HepG2 (cell line): ENCODE results near the gene FFAR4. TPM values are rescaled to one million over a fixed set of nuclear protein-coding genes. Genes with fewer than 3 reads are reported as not detected.

Source experiments
- ATAC-seq: fragments of 200-7000 bp; cut with Tn5 transposase; 3 replicates; pipeline ENCODE4 v1.9.1; 2020; ENCODE audit warnings: mild to moderate bottlenecking, moderate library complexity
- BruUV-seq: library from RNA; stranded (reverse); fragments of 400-500 nt; replicated peaks from 2 replicates; lab custom pipeline; 2021; lab: Mats Ljungman, UMichigan
- CTCF ChIA-PET: fragments of 300-600 bp; formaldehyde crosslinking; extraction: SDS; loops from one replicate; lab custom pipeline; 2021; ENCODE audit warnings: low total read pairs, inconsistent platforms, low intra/inter-chr PET ratio; lab: Yijun Ruan, JAX
- POLR2A ChIA-PET: fragments of 350-600 bp; sonication (Branson Sonifier 250); formaldehyde crosslinking; loops from one replicate; lab custom pipeline; 2020; ENCODE audit warnings: antibody characterized with exemption, inconsistent platforms; lab: Yijun Ruan, JAX
- DNase-seq: peaks from one replicate; pipeline ENCODE4 v3.0.0-alpha.2; 2015; ENCODE audit warnings: low spot score
- FAIRE-seq: peaks from 3 replicates; lab custom pipeline; 2011; peaks lifted over from hg19 to GRCh38; lab: Jason Lieb, UNC
- H2AFZ ChIP-seq: one replicate; pipeline ENCODE4 v1.6.1; 2011; ENCODE audit warnings: low read length, inconsistent platforms
- H3K27ac ChIP-seq: fragments of 300-600 bp; 3 replicates; pipeline ENCODE4 v1.8.0; 2011; ENCODE audit warnings: mixed run types, mild to moderate bottlenecking, mixed read lengths, low read length, inconsistent platforms; ENCODE audit not compliant: insufficient read depth; ENCODE audit errors: extremely low read length
- H3K27me3 ChIP-seq, 2 experiments: fragments of 200-600 bp in 1 of 2; 2 replicates in 1 of 2; 3 replicates in 1 of 2; pipeline versions ENCODE4 v1.6.0 to v1.8.0; 2011; ENCODE audit warnings: low read length in 2 of 2, mild to moderate bottlenecking in 2 of 2, moderate library complexity in 2 of 2, inconsistent platforms in 1 of 2; ENCODE audit not compliant: insufficient read depth in 2 of 2, control insufficient read depth in 1 of 2
- H3K36me3 ChIP-seq, 2 experiments: fragments of 200-600 bp in 1 of 2; replicated peaks in 1 of 2; 2 replicates in 1 of 2; 3 replicates in 1 of 2; pipeline versions ENCODE4 v1.5.1 to v1.8.0; 2011; ENCODE audit warnings: low read length in 2 of 2, inconsistent platforms in 1 of 2; ENCODE audit not compliant: insufficient read depth in 2 of 2, control insufficient read depth in 1 of 2
- H3K4me1 ChIP-seq: 2 replicates; pipeline ENCODE4 v1.5.1; 2012; ENCODE audit warnings: low read length, inconsistent platforms; ENCODE audit not compliant: insufficient read depth
- H3K4me2 ChIP-seq: 2 replicates; pipeline ENCODE4 v1.6.0; 2011; ENCODE audit warnings: low read depth, low read length, inconsistent platforms
- H3K4me3 ChIP-seq, 3 experiments: fragments of 200-600 bp in 1 of 3; sonication (generic), shearing (Covaris generic) in 1 of 3; replicated peaks in 1 of 3; 2 replicates each; pipeline ENCODE4 v1.5.1; 2011 to 2016; ENCODE audit warnings: low read length in 3 of 3, inconsistent platforms in 2 of 3, low read depth in 2 of 3, mild to moderate bottlenecking in 2 of 3, control low read depth in 1 of 3, mixed read lengths in 1 of 3; ENCODE audit not compliant: insufficient read depth in 1 of 3
- H3K79me2 ChIP-seq: one replicate; pipeline ENCODE4 v1.6.1; 2011; ENCODE audit warnings: low read length, inconsistent platforms; ENCODE audit not compliant: insufficient read depth
- H3K9ac ChIP-seq: 2 replicates; pipeline ENCODE4 v1.6.0; 2011; ENCODE audit warnings: mild to moderate bottlenecking, low read depth, low read length, inconsistent platforms; ENCODE audit not compliant: insufficient read depth
- H3K9me3 ChIP-seq: 2 replicates; pipeline ENCODE4 v1.5.1; 2012; ENCODE audit warnings: mild to moderate bottlenecking, low read length
- H4K20me1 ChIP-seq: 2 replicates; pipeline ENCODE4 v1.6.0; 2011; ENCODE audit warnings: inconsistent platforms, mild to moderate bottlenecking, low read length, moderate library complexity; ENCODE audit not compliant: insufficient read depth
- BHLHE40 ChIP-seq: IDR thresholded peaks from 2 replicates; pipeline ENCODE4 v1.6.1; 2011; ENCODE audit warnings: low read length, improper control_type of control experiment
- CHCHD3 ChIP-seq: sonication (generic); formaldehyde crosslinking; IDR thresholded peaks from 2 replicates; pipeline ENCODE4 v1.8.0; 2022; ENCODE audit warnings: mild to moderate bottlenecking, missing genetic modification reagents, moderate library complexity
- CHD4 ChIP-seq: fragments of 200-600 bp; sonication (generic); IDR thresholded peaks from 2 replicates; pipeline ENCODE4 v1.7.0; 2017; ENCODE audit warnings: mild to moderate bottlenecking, low read length, borderline replicate concordance
- CREB1 ChIP-seq, 2 experiments: fragments of 450-650 bp in 1 of 2; IDR thresholded peaks; 2 replicates each; pipeline ENCODE4 v1.6.1; 2016 to 2017; ENCODE audit warnings: control low read depth in 1 of 2, mild to moderate bottlenecking in 1 of 2, missing compliant biosample characterization in 1 of 2, missing genetic modification characterization in 1 of 2
- ETV5 ChIP-seq: IDR thresholded peaks from 2 replicates; pipeline ENCODE4 v1.6.1; 2018; ENCODE audit warnings: missing biosample characterization, missing genetic modification reagents, inconsistent platforms, borderline replicate concordance
- FOXA1 ChIP-seq, 2 experiments: fragments of 450-650 bp in 1 of 2; sonication (generic) in 1 of 2; formaldehyde crosslinking in 1 of 2; IDR thresholded peaks; 2 replicates each; pipeline versions ENCODE4 v1.4.0 to v1.6.1; 2016 to 2020; ENCODE audit warnings: missing genetic modification reagents in 1 of 2
- GATAD2A ChIP-seq: IDR thresholded peaks from 2 replicates; pipeline ENCODE4 v1.6.1; 2016
- HDAC1 ChIP-seq: sonication (generic); formaldehyde crosslinking; IDR thresholded peaks from 2 replicates; pipeline ENCODE4 v1.5.1; 2020; ENCODE audit warnings: mild to moderate bottlenecking, missing genetic modification reagents
- HDAC2 ChIP-seq: sonication (generic); formaldehyde crosslinking; IDR thresholded peaks from 2 replicates; pipeline ENCODE4 v1.4.0; 2020; ENCODE audit warnings: missing genetic modification reagents
- MAFG ChIP-seq: sonication (generic); formaldehyde crosslinking; IDR thresholded peaks from 2 replicates; pipeline ENCODE4 v1.5.1; 2020; ENCODE audit warnings: mild to moderate bottlenecking, missing genetic modification reagents
- MIXL1 ChIP-seq: IDR thresholded peaks from 2 replicates; pipeline ENCODE4 v1.6.1; 2016
- NR2F6 ChIP-seq, 2 experiments: IDR thresholded peaks; 2 replicates each; pipeline ENCODE4 v1.6.1; 2016; ENCODE audit warnings: antibody characterized with exemption in 1 of 2, mild to moderate bottlenecking in 1 of 2
- PPARG ChIP-seq: conservative IDR thresholded peaks from 2 replicates; pipeline ENCODE4 v1.6.1; 2016; ENCODE audit warnings: missing biosample characterization, missing genetic modification reagents
- RXRA ChIP-seq: sonication (generic); formaldehyde crosslinking; IDR thresholded peaks from 2 replicates; pipeline ENCODE4 v1.5.1; 2020; ENCODE audit warnings: missing genetic modification reagents
- TBL1XR1 ChIP-seq: fragments of 150-350 bp; IDR thresholded peaks from 2 replicates; pipeline ENCODE4 v1.6.1; 2014; ENCODE audit warnings: borderline replicate concordance, low read length; ENCODE audit not compliant: partially characterized antibody
- TBX3 ChIP-seq: fragments of 450-650 bp; IDR thresholded peaks from 2 replicates; pipeline ENCODE4 v1.6.1; 2017; ENCODE audit warnings: antibody characterized with exemption, mild to moderate bottlenecking, inconsistent platforms, borderline replicate concordance
- TEAD3 ChIP-seq: optimal IDR thresholded peaks from 2 replicates; pipeline ENCODE3; 2016; ENCODE audit warnings: borderline replicate concordance
- ZMYM3 ChIP-seq: sonication (generic); formaldehyde crosslinking; IDR thresholded peaks from 2 replicates; pipeline ENCODE4 v1.5.1; 2020; ENCODE audit warnings: mild to moderate bottlenecking, missing genetic modification reagents
- ZNF234 ChIP-seq: sonication (generic); formaldehyde crosslinking; conservative IDR thresholded peaks from 2 replicates; pipeline ENCODE4 v1.5.1; 2020; ENCODE audit warnings: mild to moderate bottlenecking, missing genetic modification reagents
- ZNF235 ChIP-seq: sonication (generic); formaldehyde crosslinking; IDR thresholded peaks from 2 replicates; pipeline ENCODE4 v1.8.1; 2023; ENCODE audit warnings: mild to moderate bottlenecking, missing genetic modification reagents, borderline replicate concordance
- ZNF431 ChIP-seq: sonication (generic); formaldehyde crosslinking; IDR thresholded peaks from 2 replicates; pipeline ENCODE4 v1.9.0; 2022; ENCODE audit warnings: missing genetic modification reagents, low read depth, mild to moderate bottlenecking, borderline replicate concordance
- ZNF441 ChIP-seq: sonication (generic); formaldehyde crosslinking; IDR thresholded peaks from 2 replicates; pipeline ENCODE4 v1.7.0; 2021; ENCODE audit warnings: missing genetic modification reagents, borderline replicate concordance
- ZNF572 ChIP-seq: sonication (generic); formaldehyde crosslinking; IDR thresholded peaks from 2 replicates; pipeline ENCODE4 v1.5.1; 2020; ENCODE audit warnings: mild to moderate bottlenecking, missing genetic modification reagents
- ZNF709 ChIP-seq: sonication (generic); formaldehyde crosslinking; IDR thresholded peaks from 2 replicates; pipeline ENCODE4 v1.5.0; 2020; ENCODE audit warnings: mild to moderate bottlenecking, missing genetic modification reagents
- ZNF75D ChIP-seq: sonication (generic); formaldehyde crosslinking; IDR thresholded peaks from 2 replicates; pipeline ENCODE4 v1.8.1; 2023; ENCODE audit warnings: missing genetic modification reagents, mild to moderate bottlenecking, borderline replicate concordance
- ZNF788 ChIP-seq: sonication (generic); formaldehyde crosslinking; IDR thresholded peaks from 2 replicates; pipeline ENCODE4 v1.5.0; 2020; ENCODE audit warnings: mild to moderate bottlenecking, missing genetic modification reagents, borderline replicate concordance
- WGBS: methylation state at CpG from one replicate; pipeline ENCODE4 v1.1.6; 2017; ENCODE audit warnings: low lambda C conversion rate; 5-methylcytosine and 5-hydroxymethylcytosine counted together
- in situ Hi-C: cut with HindIII; loops from 2 replicates; pipeline ENCODE4 v1.10.0; 2017; ENCODE audit warnings: low pct_unique_long_range_greater_than_20kb; ENCODE audit not compliant: extremely low pct_ligation_motif_present
- intact Hi-C: fragments of 100-400 bp; cut with micrococcal nuclease; formaldehyde crosslinking; loops from one replicate; pipeline ENCODE4 v1.10.0; 2022; ENCODE audit not compliant: unreplicated experiment
- polyA plus RNA-seq, 8 experiments: library from polyadenylated mRNA; depleted of rRNA in 3 of 8; stranded (reverse) in 7 of 8; unstranded in 1 of 8; fragments of >200 nt; fragmentation: Illumina TruSeq in 4 of 8; extraction: Trizol in 4 of 8; gene quantifications; 2 replicates each; pipeline versions ENCODE4 v1.2.1 to v1.2.3, GENCODE V29; 2011 to 2016; ENCODE audit warnings: low read depth in 4 of 8, missing spikeins in 1 of 8, mixed read lengths in 1 of 8; ENCODE audit not compliant: insufficient read depth in 1 of 8
- total RNA-seq, 5 experiments: library from RNA; depleted of rRNA; stranded (reverse); fragments of >200 nt; fragmentation: Illumina TruSeq; extraction: Trizol; gene quantifications; 2 replicates each; pipeline ENCODE4 v1.2.3, GENCODE V29; 2016; ENCODE audit warnings: low read depth in 1 of 5
- TF ChIP-seq, protein P1 (sequence below): IDR thresholded peaks from 2 replicates; pipeline ENCODE4 v1.6.1; 2012; ENCODE audit warnings: low read depth, low read length, improper control_type of control experiment

The FFAR4 gene
- total and polyA plus RNA-seq, 2 of the 13 experiments (the other 11 are each of a cell fraction or from before 2014, with no cell fraction given) = 0.09 TPM; not detected in 1

DNA sequence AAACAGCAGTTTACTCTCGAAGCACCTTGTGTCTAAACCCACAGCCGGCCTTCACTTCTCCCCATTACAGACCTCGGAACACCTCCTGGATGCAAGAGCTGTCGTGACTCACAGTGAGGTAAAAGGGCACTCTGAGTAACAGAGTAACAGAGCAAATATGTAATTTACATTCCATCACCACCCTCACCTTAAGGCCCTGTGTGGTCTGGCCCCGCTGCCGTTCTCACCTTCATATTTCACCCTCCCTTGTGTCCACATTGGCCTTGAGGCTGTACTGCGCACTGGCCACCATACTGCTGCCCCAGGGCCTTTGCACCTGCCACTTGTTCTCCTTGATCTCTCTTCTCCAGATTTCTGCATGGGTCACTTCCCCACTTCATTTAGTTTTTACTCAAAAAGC lies 12.6 kb downstream of the FFAR4 start:
- Histone ChIP-seq H3K4me1 (peaks cover 21% of the 10 kb centered on the region), H3K36me3 (no peaks in the 10 kb centered on the region), H3K79me2 (no peaks in the 10 kb centered on the region), H3K4me3 (no peak overlapping the region), H4K20me1 (no peaks in the 10 kb centered on the region), H3K9me3 (no peaks in the 10 kb centered on the region), H3K27me3 (no peaks in the 10 kb centered on the region; a peak in 3 of 5 replicates), H2AFZ (no peak overlapping the region), H3K9ac (no peak overlapping the region), H3K27ac (no peak overlapping the region), H3K4me2 (peak overlapping the region; percentile 31)
- BruUV-seq = no TSS peak
- FAIRE-seq (no peak), DNase-seq (peak; percentile 60), ATAC-seq (peak; percentile 90)
- ChIA-PET POLR2A (no interaction called here), CTCF (no interaction called here)
- in situ Hi-C loops = no loop called here
- intact Hi-C loops = no loop called here
- 2% methylated on average over 7 of the region's 7 CpGs for WGBS
- TF ChIP-seq FOXA1 (IDR thresholded peaks at IDR 0.05) (no peak), FOXA1 (CRISPR knock-in tag; IDR thresholded peaks at IDR 0.05) (peak; percentile 35; the same call in 1 of the 2 replicates), ETV5 (peak; percentile 16; the same call in 1 of the 2 replicates), TEAD3 (CRISPR knock-in tag) (peak; percentile 91), ZNF788 (CRISPR knock-in tag) (0 out of 2 replicates have a peak, but pooled peaks have one; percentile 22), ZNF441 (CRISPR knock-in tag) (0 out of 2 replicates have a peak, but pooled peaks have one; percentile 34), ZNF235 (CRISPR knock-in tag) (no peak), MIXL1 (CRISPR knock-in tag) (0 out of 2 replicates have a peak, but pooled peaks have one; percentile 13), NR2F6 (IDR thresholded peaks at IDR 0.05) (no peak), NR2F6 (CRISPR knock-in tag; IDR thresholded peaks at IDR 0.05) (no peak), ZNF431 (no peak), TBL1XR1 (peak; percentile 27), CHD4 (0 out of 2 replicates have a peak, but pooled peaks have one; percentile 47), BHLHE40 (0 out of 2 replicates have a peak, but pooled peaks have one; percentile 3), ZMYM3 (peak; percentile 95), CREB1 (IDR thresholded peaks at IDR 0.05) (peak; percentile 22; the same call in 1 of the 2 replicates), CREB1 (CRISPR knock-in tag; IDR thresholded peaks at IDR 0.05) (no peak), PPARG (CRISPR knock-in tag) (peak; percentile 70; the same call in 1 of the 2 replicates), MAFG (no peak), CHCHD3 (no peak), GATAD2A (CRISPR knock-in tag) (peak; percentile 32; the same call in 1 of the 2 replicates), ZNF709 (CRISPR knock-in tag) (no peak), HDAC2 (CRISPR knock-in tag) (0 out of 2 replicates have a peak, but pooled peaks have one; percentile 36), ZNF572 (CRISPR knock-in tag) (no peak), HDAC1 (0 out of 2 replicates have a peak, but pooled peaks have one; percentile 30), ZNF75D (CRISPR knock-in tag) (no peak), TBX3 (peak; percentile 67; the same call in 1 of the 2 replicates), RXRA (peak; percentile 50; the same call in 1 of the 2 replicates), ZNF234 (no peak)
- TF ChIP-seq, protein P1, sequence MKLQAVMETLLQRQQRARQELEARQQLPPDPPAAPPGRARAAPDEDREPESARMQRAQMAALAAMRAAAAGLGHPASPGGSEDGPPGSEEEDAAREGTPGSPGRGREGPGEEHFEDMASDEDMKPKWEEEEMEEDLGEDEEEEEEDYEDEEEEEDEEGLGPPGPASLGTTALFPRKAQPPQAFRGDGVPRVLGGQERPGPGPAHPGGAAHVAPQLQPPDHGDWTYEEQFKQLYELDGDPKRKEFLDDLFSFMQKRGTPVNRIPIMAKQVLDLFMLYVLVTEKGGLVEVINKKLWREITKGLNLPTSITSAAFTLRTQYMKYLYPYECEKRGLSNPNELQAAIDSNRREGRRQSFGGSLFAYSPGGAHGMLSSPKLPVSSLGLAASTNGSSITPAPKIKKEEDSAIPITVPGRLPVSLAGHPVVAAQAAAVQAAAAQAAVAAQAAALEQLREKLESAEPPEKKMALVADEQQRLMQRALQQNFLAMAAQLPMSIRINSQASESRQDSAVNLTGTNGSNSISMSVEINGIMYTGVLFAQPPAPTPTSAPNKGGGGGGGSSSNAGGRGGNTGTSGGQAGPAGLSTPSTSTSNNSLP = 0 out of 2 replicates have a peak, but pooled peaks have one; percentile 31
